Keratinocyte (primary cell): Measurements from ENCODE around the gene STAG3. TPM values are rescaled to one million over a fixed set of nuclear protein-coding genes. Genes with fewer than 3 reads are reported as not detected.

Experiments used
- DNase-seq: peaks from one replicate; pipeline ENCODE4 v3.0.0-alpha.2; 2011; ENCODE audit warnings: low read depth, missing footprints, low spot score
- FAIRE-seq: peaks from 2 replicates; lab custom pipeline; 2011; peaks lifted over from hg19 to GRCh38; lab: Jason Lieb, UNC
- H2AFZ ChIP-seq: 2 replicates; pipeline ENCODE4 v1.6.0; 2012; ENCODE audit warnings: low read length, control low read depth, inconsistent platforms; ENCODE audit not compliant: control insufficient read depth
- H3K27ac ChIP-seq: 2 replicates; pipeline ENCODE4 v1.5.1; 2011; ENCODE audit warnings: low read length; ENCODE audit not compliant: control insufficient read depth, insufficient read depth
- H3K27me3 ChIP-seq: 3 replicates; pipeline ENCODE4 v1.6.0; 2011; ENCODE audit warnings: low read length; ENCODE audit not compliant: control insufficient read depth, insufficient read depth; ENCODE audit errors: extremely low read depth
- H3K36me3 ChIP-seq, 2 experiments: 2 replicates in 1 of 2; 3 replicates in 1 of 2; pipeline ENCODE4 v1.5.1; 2011; ENCODE audit warnings: low read length in 2 of 2, mild to moderate bottlenecking in 1 of 2; ENCODE audit not compliant: control insufficient read depth in 2 of 2, insufficient read depth in 2 of 2; ENCODE audit errors: extremely low read depth in 1 of 2
- H3K4me1 ChIP-seq: 3 replicates; pipeline ENCODE4 v1.5.1; 2011; ENCODE audit warnings: low read length; ENCODE audit not compliant: control insufficient read depth, insufficient read depth; ENCODE audit errors: extremely low read depth
- H3K4me2 ChIP-seq: 3 replicates; pipeline ENCODE4 v1.6.0; 2011; ENCODE audit warnings: low read depth, low read length; ENCODE audit not compliant: control insufficient read depth, insufficient read depth; ENCODE audit errors: extremely low read depth
- H3K4me3 ChIP-seq, 3 experiments: fragments of 200-600 bp in 1 of 3; sonication (generic) in 1 of 3; 2 replicates in 2 of 3; 3 replicates in 1 of 3; pipeline ENCODE4 v1.5.1; 2011 to 2016; ENCODE audit warnings: low read length in 3 of 3, mild to moderate bottlenecking in 3 of 3, control low read depth in 2 of 3, inconsistent platforms in 1 of 3, low read depth in 1 of 3, mixed read lengths in 1 of 3, mixed run types in 1 of 3, moderate library complexity in 1 of 3; ENCODE audit not compliant: control insufficient read depth in 2 of 3, insufficient read depth in 2 of 3; ENCODE audit errors: extremely low read depth in 1 of 3
- H3K79me2 ChIP-seq: 2 replicates; pipeline ENCODE4 v1.6.0; 2012; ENCODE audit warnings: low read length; ENCODE audit not compliant: control insufficient read depth, insufficient read depth
- H3K9ac ChIP-seq: 3 replicates; pipeline ENCODE4 v1.6.0; 2011; ENCODE audit warnings: low read length; ENCODE audit not compliant: control insufficient read depth, insufficient read depth; ENCODE audit errors: extremely low read depth
- H3K9me1 ChIP-seq: 3 replicates; pipeline ENCODE4 v1.6.0; 2011; ENCODE audit warnings: low read length; ENCODE audit not compliant: control insufficient read depth, insufficient read depth; ENCODE audit errors: extremely low read depth
- H3K9me3 ChIP-seq: 2 replicates; pipeline ENCODE4 v1.5.1; 2012; ENCODE audit warnings: low read depth, low read length; ENCODE audit not compliant: control insufficient read depth
- H4K20me1 ChIP-seq: 3 replicates; pipeline ENCODE4 v1.6.0; 2011; ENCODE audit warnings: low read length; ENCODE audit not compliant: control insufficient read depth, insufficient read depth; ENCODE audit errors: extremely low read depth
- EZH2 ChIP-seq: IDR thresholded peaks from one replicate; pipeline ENCODE4 v1.6.1; 2012; ENCODE audit warnings: inconsistent platforms, mild to moderate bottlenecking, low read length, moderate library complexity
- dilution Hi-C: fragments of 300-500 bp; cut with MboI; formaldehyde crosslinking; loops from one replicate; pipeline ENCODE4 v1.7.0; 2020; ENCODE audit warnings: low sequenced_read_pairs; ENCODE audit not compliant: extremely low pct_ligation_motif_present
- polyA plus RNA-seq, 5 experiments: library from polyadenylated mRNA; depleted of rRNA in 3 of 5; stranded (reverse) in 3 of 5; stranded (forward) in 1 of 5; unstranded in 1 of 5; fragments of >200 nt; gene quantifications; 1 replicate in 1 of 5; 2 replicates in 3 of 5; 3 replicates in 1 of 5; pipeline versions ENCODE4 v1.2.1 to v1.2.3, GENCODE V29; 2011 to 2012; ENCODE audit warnings: missing spikeins in 2 of 5, low read depth in 1 of 5, low replicate concordance in 1 of 5
- TF ChIP-seq, protein P1 (sequence below), 3 experiments: IDR thresholded peaks in 1 of 3; conservative IDR thresholded peaks in 1 of 3; optimal IDR thresholded peaks in 1 of 3; 2 replicates in 2 of 3; 3 replicates in 1 of 3; pipeline versions ENCODE3 to v1.5.1; 2011; ENCODE audit warnings: low read length in 3 of 3, mild to moderate bottlenecking in 3 of 3, moderate library complexity in 2 of 3, control low read depth in 1 of 3, inconsistent platforms in 1 of 3; ENCODE audit not compliant: insufficient read depth in 2 of 3; ENCODE audit errors: extremely low read depth in 1 of 3

Gene STAG3
- polyA plus RNA-seq, 1 donor (not counting 4 experiments of a cell fraction or from before 2014, with no cell fraction given), result 0.28 TPM

DNA sequence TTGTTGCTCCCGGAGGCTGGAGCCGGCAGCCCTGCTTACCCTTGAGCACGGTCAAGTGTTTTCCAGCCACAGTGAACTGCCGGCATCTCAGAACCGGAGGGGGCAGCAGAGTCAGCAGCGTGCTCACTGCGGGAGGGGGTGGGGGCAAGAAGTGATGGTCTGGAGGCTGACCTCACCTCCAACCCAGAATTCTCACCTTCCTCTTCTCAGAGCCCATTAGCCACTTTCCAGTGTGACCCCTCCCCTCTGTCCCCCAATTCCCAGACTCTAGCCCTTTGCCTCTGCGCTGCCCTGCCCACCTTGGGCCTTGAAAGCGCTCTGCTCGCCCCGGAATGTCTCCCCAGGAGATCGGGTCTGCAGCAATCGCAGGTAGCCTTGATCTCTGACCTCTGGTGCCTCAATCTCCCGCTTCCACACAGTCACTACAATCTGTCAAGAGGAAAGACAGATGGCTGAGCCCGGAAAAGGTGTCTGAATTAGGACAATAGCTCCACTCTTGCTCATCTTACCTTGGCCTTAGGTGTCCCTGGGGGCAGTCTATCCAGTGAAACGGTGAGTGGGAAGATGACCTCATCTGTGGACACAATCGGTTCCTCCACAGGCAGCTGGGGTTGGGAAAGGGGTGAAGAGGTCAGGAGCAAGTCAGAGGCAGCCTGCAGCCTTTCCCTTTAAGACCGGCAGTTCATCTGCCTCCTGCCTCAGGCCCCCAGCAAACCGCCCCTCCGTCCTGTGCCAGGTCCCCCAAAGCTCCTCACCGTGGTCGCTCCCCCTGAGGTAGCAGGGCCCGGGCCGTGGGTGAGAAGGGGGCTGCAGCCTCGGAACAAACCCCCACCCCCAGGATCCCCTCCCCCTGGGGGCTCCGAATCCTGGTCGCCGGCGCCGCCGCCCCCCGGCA lies 20.1 kb upstream of the STAG3 start:
- Histone ChIP-seq H3K27me3 (no peaks in the 10 kb centered on the region), H3K36me3 (peaks cover 16 to 28% of the 10 kb centered on the region in 2 experiments), H3K4me1 (peaks cover 19% of the 10 kb centered on the region), H3K9ac (peak overlapping the region; percentile 79), H3K27ac (peak overlapping the region; percentile 13), H3K4me2 (peak overlapping the region; percentile 78), H4K20me1 (peaks cover 7% of the 10 kb centered on the region), H3K79me2 (peaks cover 5% of the 10 kb centered on the region), H3K9me1 (no peaks in the 10 kb centered on the region), H3K4me3 (peak overlapping the region; percentile 63 to 91 (median 70)), H2AFZ (no peak overlapping the region), H3K9me3 (no peaks in the 10 kb centered on the region)
- dilution Hi-C loops, result no loop called here
- no peak for DNase-seq
- no peak for FAIRE-seq
- no peak for TF ChIP-seq EZH2
- TF ChIP-seq, protein P1, sequence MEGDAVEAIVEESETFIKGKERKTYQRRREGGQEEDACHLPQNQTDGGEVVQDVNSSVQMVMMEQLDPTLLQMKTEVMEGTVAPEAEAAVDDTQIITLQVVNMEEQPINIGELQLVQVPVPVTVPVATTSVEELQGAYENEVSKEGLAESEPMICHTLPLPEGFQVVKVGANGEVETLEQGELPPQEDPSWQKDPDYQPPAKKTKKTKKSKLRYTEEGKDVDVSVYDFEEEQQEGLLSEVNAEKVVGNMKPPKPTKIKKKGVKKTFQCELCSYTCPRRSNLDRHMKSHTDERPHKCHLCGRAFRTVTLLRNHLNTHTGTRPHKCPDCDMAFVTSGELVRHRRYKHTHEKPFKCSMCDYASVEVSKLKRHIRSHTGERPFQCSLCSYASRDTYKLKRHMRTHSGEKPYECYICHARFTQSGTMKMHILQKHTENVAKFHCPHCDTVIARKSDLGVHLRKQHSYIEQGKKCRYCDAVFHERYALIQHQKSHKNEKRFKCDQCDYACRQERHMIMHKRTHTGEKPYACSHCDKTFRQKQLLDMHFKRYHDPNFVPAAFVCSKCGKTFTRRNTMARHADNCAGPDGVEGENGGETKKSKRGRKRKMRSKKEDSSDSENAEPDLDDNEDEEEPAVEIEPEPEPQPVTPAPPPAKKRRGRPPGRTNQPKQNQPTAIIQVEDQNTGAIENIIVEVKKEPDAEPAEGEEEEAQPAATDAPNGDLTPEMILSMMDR (optimal IDR thresholded peaks at IDR 0.05 in 1 of 3, IDR thresholded peaks at IDR 0.05 in 1 of 3, conservative IDR thresholded peaks at IDR 0.05 in 1 of 3; ENCODE audit: extremely low read depth in 1 of 3, insufficient read depth in 2 of 3, low read length in 3 of 3), result peak in 1 of 3 experiments; percentile 32

DNA sequence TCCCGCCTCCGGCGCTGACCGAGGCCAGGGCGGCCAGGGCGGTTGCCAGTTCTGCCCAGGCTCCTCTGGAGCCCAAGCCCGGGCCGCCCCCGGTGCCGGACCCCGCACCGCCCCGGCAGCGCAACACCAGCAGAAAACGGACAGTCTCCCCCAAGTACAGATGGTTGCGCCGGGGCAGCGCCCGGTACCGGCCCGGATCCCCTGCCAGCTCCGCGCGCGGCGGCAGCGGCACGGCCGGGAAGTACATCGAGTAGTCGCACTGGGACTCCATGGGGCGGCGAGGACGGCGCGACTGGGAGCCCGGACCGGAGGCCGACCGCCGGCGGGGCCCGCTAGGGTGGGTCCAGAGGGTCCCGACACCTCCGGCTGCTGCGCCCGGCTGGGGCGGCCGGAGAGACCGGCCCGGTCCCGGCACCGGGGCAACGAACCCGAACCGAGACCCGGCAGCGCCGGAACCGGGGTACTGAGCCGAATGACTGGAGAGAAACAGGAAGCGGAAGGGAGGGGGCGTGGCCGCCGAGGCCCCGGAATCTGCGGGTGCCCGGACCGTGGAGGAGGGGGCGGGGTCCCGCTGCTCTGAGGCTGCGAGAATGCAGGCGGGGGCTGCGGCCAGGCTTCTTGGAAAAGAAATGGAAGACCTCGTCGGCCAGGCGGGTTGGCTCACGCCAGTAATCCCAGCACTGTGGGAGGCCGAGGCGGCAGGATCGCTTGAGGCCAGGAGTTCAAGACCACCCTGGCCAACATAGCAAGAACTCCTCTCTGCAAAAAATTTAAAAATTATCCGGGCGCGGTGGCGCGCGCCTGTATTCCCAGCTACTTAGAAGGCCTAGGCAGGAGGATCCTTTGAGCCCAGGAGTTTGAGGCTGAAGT lies 19.3 kb upstream of the STAG3 start, which contains the start of gene TRAPPC14:
Gene TRAPPC14, minus strand, starts transcription at position 495 of the 870 bp plus-strand sequence. Its CDS starts 224 bp downstream, at position 271.
- H3K4me2 ChIP-seq, result peak within 1 kb of the TSS; percentile 82
- H2AFZ ChIP-seq, result peak within 1 kb of the TSS; percentile 68
- no peak for TF ChIP-seq EZH2
- TF ChIP-seq, protein P1 (optimal IDR thresholded peaks at IDR 0.05 in 1 of 3, IDR thresholded peaks at IDR 0.05 in 1 of 3, conservative IDR thresholded peaks at IDR 0.05 in 1 of 3; ENCODE audit: extremely low read depth in 1 of 3, insufficient read depth in 2 of 3, low read length in 3 of 3), result no peak
- peaks cover 15 to 28% of the 10 kb centered on the region in 2 experiments for H3K36me3 ChIP-seq
- H3K9me3 ChIP-seq, result no peaks in the 10 kb centered on the region
- H3K79me2 ChIP-seq, result peaks cover 5% of the 10 kb centered on the region
- DNase-seq, result no peak
- peaks cover 2% of the 10 kb centered on the region for H3K9me1 ChIP-seq
- peaks cover 27% of the 10 kb centered on the region for H3K4me1 ChIP-seq
- dilution Hi-C loops, result no loop called here
- H3K4me3 ChIP-seq, result peak within 1 kb of the TSS; percentile 63 to 91 (median 70)
- H3K27ac ChIP-seq, result peak within 1 kb of the TSS; percentile 54
- H3K9ac ChIP-seq, result peak within 1 kb of the TSS; percentile 79
- peaks cover 7% of the 10 kb centered on the region for H4K20me1 ChIP-seq
- H3K27me3 ChIP-seq, result no peaks in the 10 kb centered on the region
- FAIRE-seq, result no peak
